ENCODE data around the gene WNT6.

WNT6 gene

DNA sequence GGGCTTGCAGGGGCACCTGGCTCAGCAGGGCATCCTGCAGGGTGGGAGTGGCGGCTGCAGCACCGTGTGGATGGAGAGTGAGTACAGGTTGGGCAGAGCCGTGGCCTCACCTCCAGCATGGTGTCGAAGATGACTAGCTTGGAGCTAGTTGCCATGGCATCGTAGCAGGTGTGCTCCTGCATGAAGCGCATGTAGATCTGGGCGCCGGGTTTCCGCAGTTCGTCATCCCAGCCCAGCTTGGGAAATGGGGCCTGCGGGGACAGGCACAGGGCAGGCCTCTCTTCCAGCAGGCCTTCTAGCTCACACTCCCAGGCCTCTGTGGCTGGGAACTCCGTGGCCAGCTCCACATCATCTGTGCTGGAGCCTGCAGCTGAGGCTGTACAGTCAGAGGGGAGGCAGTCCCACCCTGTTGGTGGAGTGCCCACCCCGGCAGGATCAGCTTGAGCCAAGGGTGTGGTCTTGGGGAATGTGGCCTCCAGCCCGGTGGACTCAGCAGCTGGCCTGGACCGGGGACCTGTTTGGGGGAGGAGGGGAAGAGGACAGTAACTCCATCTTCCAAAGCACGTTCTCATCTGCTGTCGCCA is 29.6 kb upstream of the WNT6 start:
- Histone ChIP-seq H3K9me3 (ENCODE audit: control insufficient read depth in 2 of 2, low read length in 2 of 2) (no peaks in the 10 kb centered on the region), H3K4me1 (ENCODE audit: control insufficient read depth in 2 of 2, insufficient read depth in 2 of 2, low read length in 2 of 2) (no peaks in the 10 kb centered on the region), H3K27ac (ENCODE audit: low read depth in 2 of 2, low read length in 2 of 2) (no peak overlapping the region), H3K27me3 (ENCODE audit: control insufficient read depth in 2 of 2, insufficient read depth in 2 of 2, low read length in 2 of 2) (peaks cover 6 to 8% of the 10 kb centered on the region in 2 donors), H3K4me3 (ENCODE audit: low read length in 2 of 2) (no peak overlapping the region), H3K9ac (ENCODE audit: low read depth in 1 of 2, low read length in 2 of 2) (no peak overlapping the region), H3K36me3 (ENCODE audit: control insufficient read depth in 2 of 2, insufficient read depth in 2 of 2, low read length in 2 of 2) (no peaks in the 10 kb centered on the region)

GRCh38 chr2:218830526-218831306 is 28.9 kb upstream of the WNT6 start:
- H3K4me3 ChIP-seq (ENCODE audit: low read length in 2 of 2), result no peak overlapping the region
- H3K9ac ChIP-seq (ENCODE audit: low read depth in 1 of 2, low read length in 2 of 2), result no peak overlapping the region
- H3K9me3 ChIP-seq (ENCODE audit: control insufficient read depth in 2 of 2, low read length in 2 of 2), result no peaks in the 10 kb centered on the region
- peaks cover 6 to 13% of the 10 kb centered on the region in 2 donors for H3K27me3 ChIP-seq (ENCODE audit: control insufficient read depth in 2 of 2, insufficient read depth in 2 of 2, low read length in 2 of 2)
- no peaks in the 10 kb centered on the region for H3K36me3 ChIP-seq (ENCODE audit: control insufficient read depth in 2 of 2, insufficient read depth in 2 of 2, low read length in 2 of 2)
- no peaks in the 10 kb centered on the region for H3K4me1 ChIP-seq (ENCODE audit: control insufficient read depth in 2 of 2, insufficient read depth in 2 of 2, low read length in 2 of 2)
- H3K27ac ChIP-seq (ENCODE audit: low read depth in 2 of 2, low read length in 2 of 2), result no peak overlapping the region

DNA sequence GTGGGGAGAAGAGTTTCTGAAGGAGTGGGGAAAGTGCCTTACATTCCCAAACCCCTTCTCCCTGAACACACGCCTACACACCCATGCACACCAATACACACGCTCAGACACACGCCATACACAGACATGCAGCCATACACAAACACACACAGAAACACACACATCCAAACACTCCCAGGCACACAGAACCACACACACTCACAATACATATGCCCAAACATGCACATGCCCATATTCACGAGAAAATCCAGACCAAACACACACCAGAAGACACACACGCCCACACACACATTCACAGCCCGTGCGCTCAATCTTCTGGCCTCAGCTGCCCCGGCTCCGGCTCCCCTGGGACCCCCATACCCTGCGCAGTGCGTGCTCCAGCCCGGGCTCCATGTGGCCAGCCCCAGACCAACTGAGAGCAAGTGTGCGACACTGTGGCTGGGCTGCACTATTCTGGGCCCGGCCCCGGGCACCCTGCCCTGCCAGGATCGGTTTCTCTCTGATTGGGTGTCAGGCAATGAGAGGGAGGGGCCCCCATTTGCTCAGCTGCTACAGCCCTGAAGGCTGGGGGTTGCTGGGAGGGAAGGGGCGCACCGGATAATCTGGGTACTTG is 28.1 kb upstream of the WNT6 start, which contains the start of gene PRKAG3:
TSS of gene PRKAG3 (minus strand) at position 426 of the 613 bp plus-strand sequence.
- peaks cover 6 to 13% of the 10 kb centered on the region in 2 donors for H3K27me3 ChIP-seq (ENCODE audit: control insufficient read depth in 2 of 2, insufficient read depth in 2 of 2, low read length in 2 of 2)
- no peak within 1 kb of the TSS for H3K4me3 ChIP-seq (ENCODE audit: low read length in 2 of 2)
- H3K9ac ChIP-seq (ENCODE audit: low read depth in 1 of 2, low read length in 2 of 2), result no peak within 1 kb of the TSS
- no peaks in the 10 kb centered on the region for H3K9me3 ChIP-seq (ENCODE audit: control insufficient read depth in 2 of 2, low read length in 2 of 2)
- H3K4me1 ChIP-seq (ENCODE audit: control insufficient read depth in 2 of 2, insufficient read depth in 2 of 2, low read length in 2 of 2), result no peaks in the 10 kb centered on the region
- no peak within 1 kb of the TSS for H3K27ac ChIP-seq (ENCODE audit: low read depth in 2 of 2, low read length in 2 of 2)
- no peaks in the 10 kb centered on the region for H3K36me3 ChIP-seq (ENCODE audit: control insufficient read depth in 2 of 2, insufficient read depth in 2 of 2, low read length in 2 of 2)

- no peak overlapping the region for H3K4me3 ChIP-seq (ENCODE audit: low read length in 2 of 2)
- H3K27me3 ChIP-seq (ENCODE audit: control insufficient read depth in 2 of 2, insufficient read depth in 2 of 2, low read length in 2 of 2), result peaks cover 6 to 13% of the 10 kb centered on the region in 2 donors
- no peak overlapping the region for H3K27ac ChIP-seq (ENCODE audit: low read depth in 2 of 2, low read length in 2 of 2)
Measured at GRCh38 chr2:218832081-218832480, 27.5 kb upstream of the WNT6 start.

GRCh38 chr2:218832520-218832919 is 27.1 kb upstream of the WNT6 start:
- Histone ChIP-seq H3K27me3 (ENCODE audit: control insufficient read depth in 2 of 2, insufficient read depth in 2 of 2, low read length in 2 of 2) (peaks cover 6 to 13% of the 10 kb centered on the region in 2 donors), H3K4me1 (ENCODE audit: control insufficient read depth in 2 of 2, insufficient read depth in 2 of 2, low read length in 2 of 2) (no peaks in the 10 kb centered on the region), H3K9ac (ENCODE audit: low read depth in 1 of 2, low read length in 2 of 2) (no peak overlapping the region), H3K9me3 (ENCODE audit: control insufficient read depth in 2 of 2, low read length in 2 of 2) (no peaks in the 10 kb centered on the region), H3K4me3 (ENCODE audit: low read length in 2 of 2) (no peak overlapping the region), H3K36me3 (ENCODE audit: control insufficient read depth in 2 of 2, insufficient read depth in 2 of 2, low read length in 2 of 2) (no peaks in the 10 kb centered on the region), H3K27ac (ENCODE audit: low read depth in 2 of 2, low read length in 2 of 2) (no peak overlapping the region)

More at GRCh38 chr2:218832081-218832480, 27.5 kb upstream of the WNT6 start:
- Histone ChIP-seq H3K9ac (ENCODE audit: low read depth in 1 of 2, low read length in 2 of 2) (no peak overlapping the region), H3K36me3 (ENCODE audit: control insufficient read depth in 2 of 2, insufficient read depth in 2 of 2, low read length in 2 of 2) (no peaks in the 10 kb centered on the region), H3K4me1 (ENCODE audit: control insufficient read depth in 2 of 2, insufficient read depth in 2 of 2, low read length in 2 of 2) (no peaks in the 10 kb centered on the region), H3K9me3 (ENCODE audit: control insufficient read depth in 2 of 2, low read length in 2 of 2) (no peaks in the 10 kb centered on the region)

GRCh38 chr2:218833023-218833609 is 26.5 kb upstream of the WNT6 start:
- Histone ChIP-seq H3K36me3 (ENCODE audit: control insufficient read depth in 2 of 2, insufficient read depth in 2 of 2, low read length in 2 of 2) (no peaks in the 10 kb centered on the region), H3K27ac (ENCODE audit: low read depth in 2 of 2, low read length in 2 of 2) (no peak overlapping the region), H3K27me3 (ENCODE audit: control insufficient read depth in 2 of 2, insufficient read depth in 2 of 2, low read length in 2 of 2) (peaks cover 6 to 13% of the 10 kb centered on the region in 2 donors), H3K4me1 (ENCODE audit: control insufficient read depth in 2 of 2, insufficient read depth in 2 of 2, low read length in 2 of 2) (no peaks in the 10 kb centered on the region), H3K9ac (ENCODE audit: low read depth in 1 of 2, low read length in 2 of 2) (no peak overlapping the region), H3K9me3 (ENCODE audit: control insufficient read depth in 2 of 2, low read length in 2 of 2) (no peaks in the 10 kb centered on the region), H3K4me3 (ENCODE audit: low read length in 2 of 2) (no peak overlapping the region)

- H3K36me3 ChIP-seq (ENCODE audit: control insufficient read depth in 2 of 2, insufficient read depth in 2 of 2, low read length in 2 of 2), result no peaks in the 10 kb centered on the region
- H3K4me1 ChIP-seq (ENCODE audit: control insufficient read depth in 2 of 2, insufficient read depth in 2 of 2, low read length in 2 of 2), result no peaks in the 10 kb centered on the region
- peaks cover 10 to 20% of the 10 kb centered on the region in 2 donors for H3K27me3 ChIP-seq (ENCODE audit: control insufficient read depth in 2 of 2, insufficient read depth in 2 of 2, low read length in 2 of 2)
- no peak overlapping the region for H3K27ac ChIP-seq (ENCODE audit: low read depth in 2 of 2, low read length in 2 of 2)
- no peak overlapping the region for H3K9ac ChIP-seq (ENCODE audit: low read depth in 1 of 2, low read length in 2 of 2)
- H3K4me3 ChIP-seq (ENCODE audit: low read length in 2 of 2), result no peak overlapping the region
- H3K9me3 ChIP-seq (ENCODE audit: control insufficient read depth in 2 of 2, low read length in 2 of 2), result no peaks in the 10 kb centered on the region
Measured at GRCh38 chr2:218834685-218835084, 24.9 kb upstream of the WNT6 start.

- Histone ChIP-seq H3K36me3 (ENCODE audit: control insufficient read depth in 2 of 2, insufficient read depth in 2 of 2, low read length in 2 of 2) (no peaks in the 10 kb centered on the region), H3K9me3 (ENCODE audit: control insufficient read depth in 2 of 2, low read length in 2 of 2) (no peaks in the 10 kb centered on the region), H3K4me1 (ENCODE audit: control insufficient read depth in 2 of 2, insufficient read depth in 2 of 2, low read length in 2 of 2) (no peaks in the 10 kb centered on the region), H3K27ac (ENCODE audit: low read depth in 2 of 2, low read length in 2 of 2) (no peak overlapping the region), H3K27me3 (ENCODE audit: control insufficient read depth in 2 of 2, insufficient read depth in 2 of 2, low read length in 2 of 2) (peaks cover 7 to 19% of the 10 kb centered on the region in 2 donors), H3K9ac (ENCODE audit: low read depth in 1 of 2, low read length in 2 of 2) (no peak overlapping the region), H3K4me3 (ENCODE audit: low read length in 2 of 2) (no peak overlapping the region)
Measured at GRCh38 chr2:218837495-218837894, 22.1 kb upstream of the WNT6 start.

DNA sequence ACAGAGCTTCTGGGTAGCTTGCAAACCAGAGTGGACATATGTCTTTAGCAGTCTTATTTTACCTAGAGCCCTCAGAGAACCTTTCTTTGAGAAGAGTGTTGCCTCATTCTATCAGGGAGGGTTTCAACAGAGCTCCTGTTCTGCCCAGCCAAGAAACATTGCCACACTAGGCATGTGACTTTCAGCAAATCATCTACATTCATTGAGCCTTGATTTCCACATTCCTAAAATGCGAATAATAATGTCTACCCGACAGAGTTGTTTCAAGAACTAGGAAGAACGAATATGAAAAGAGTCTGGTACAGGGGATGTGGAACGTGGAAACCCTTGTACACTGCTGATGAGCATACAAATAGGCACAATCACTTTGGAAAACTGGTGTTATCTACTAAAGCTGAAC is 20.2 kb upstream of the WNT6 start:
- H3K36me3 ChIP-seq (ENCODE audit: control insufficient read depth in 2 of 2, insufficient read depth in 2 of 2, low read length in 2 of 2), result no peaks in the 10 kb centered on the region
- H3K4me1 ChIP-seq (ENCODE audit: control insufficient read depth in 2 of 2, insufficient read depth in 2 of 2, low read length in 2 of 2), result no peaks in the 10 kb centered on the region
- peaks cover 3 to 12% of the 10 kb centered on the region in 2 donors for H3K27me3 ChIP-seq (ENCODE audit: control insufficient read depth in 2 of 2, insufficient read depth in 2 of 2, low read length in 2 of 2)
- H3K9ac ChIP-seq (ENCODE audit: low read depth in 1 of 2, low read length in 2 of 2), result no peak overlapping the region
- H3K27ac ChIP-seq (ENCODE audit: low read depth in 2 of 2, low read length in 2 of 2), result no peak overlapping the region
- H3K4me3 ChIP-seq (ENCODE audit: low read length in 2 of 2), result no peak overlapping the region
- H3K9me3 ChIP-seq (ENCODE audit: control insufficient read depth in 2 of 2, low read length in 2 of 2), result no peaks in the 10 kb centered on the region

GRCh38 chr2:218839888-218840287 is 19.7 kb upstream of the WNT6 start:
- Histone ChIP-seq H3K4me3 (ENCODE audit: low read length in 2 of 2) (no peak overlapping the region), H3K9me3 (ENCODE audit: control insufficient read depth in 2 of 2, low read length in 2 of 2) (no peaks in the 10 kb centered on the region), H3K27ac (ENCODE audit: low read depth in 2 of 2, low read length in 2 of 2) (no peak overlapping the region), H3K9ac (ENCODE audit: low read depth in 1 of 2, low read length in 2 of 2) (no peak overlapping the region), H3K4me1 (ENCODE audit: control insufficient read depth in 2 of 2, insufficient read depth in 2 of 2, low read length in 2 of 2) (no peaks in the 10 kb centered on the region), H3K27me3 (ENCODE audit: control insufficient read depth in 2 of 2, insufficient read depth in 2 of 2, low read length in 2 of 2) (peaks cover 3 to 12% of the 10 kb centered on the region in 2 donors), H3K36me3 (ENCODE audit: control insufficient read depth in 2 of 2, insufficient read depth in 2 of 2, low read length in 2 of 2) (no peaks in the 10 kb centered on the region)
